GM19099 (cell line): ENCODE data around the gene BIRC3.

ENCODE experiments used
- POLR2A ChIP-seq: IDR thresholded peaks from 3 replicates; pipeline ENCODE4 v1.6.1; 2011; ENCODE audit warnings: low read depth; ENCODE audit not compliant: insufficient read length; ENCODE audit errors: extremely low read depth

Gene BIRC3

DNA sequence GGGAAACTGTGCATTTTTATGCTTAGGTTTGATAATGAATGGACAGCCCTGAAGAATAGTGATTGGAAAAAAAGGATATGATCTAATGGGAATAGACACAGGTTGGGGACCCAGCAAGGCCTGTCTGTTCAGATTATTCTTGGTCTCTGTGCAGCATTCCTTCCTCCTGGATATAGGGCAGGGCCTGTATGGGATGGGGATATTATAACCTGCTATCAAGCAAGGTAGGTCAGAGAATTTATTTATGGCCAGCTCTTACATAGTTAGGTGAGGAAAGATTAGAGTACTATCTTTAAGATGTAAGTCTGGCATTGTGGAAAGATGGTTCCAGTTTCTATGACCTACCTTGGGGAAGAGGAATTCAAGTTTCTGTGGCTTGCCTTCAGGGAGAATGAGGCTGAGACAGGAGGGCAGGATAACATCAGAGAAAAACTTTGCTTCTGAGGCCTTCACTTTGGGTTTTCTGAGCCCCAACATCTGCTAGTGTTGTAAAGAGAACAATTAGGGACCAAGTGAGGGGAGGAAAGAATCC lies 21.3 kb downstream of the BIRC3 start:
- peak; percentile 42 for TF ChIP-seq POLR2A

DNA sequence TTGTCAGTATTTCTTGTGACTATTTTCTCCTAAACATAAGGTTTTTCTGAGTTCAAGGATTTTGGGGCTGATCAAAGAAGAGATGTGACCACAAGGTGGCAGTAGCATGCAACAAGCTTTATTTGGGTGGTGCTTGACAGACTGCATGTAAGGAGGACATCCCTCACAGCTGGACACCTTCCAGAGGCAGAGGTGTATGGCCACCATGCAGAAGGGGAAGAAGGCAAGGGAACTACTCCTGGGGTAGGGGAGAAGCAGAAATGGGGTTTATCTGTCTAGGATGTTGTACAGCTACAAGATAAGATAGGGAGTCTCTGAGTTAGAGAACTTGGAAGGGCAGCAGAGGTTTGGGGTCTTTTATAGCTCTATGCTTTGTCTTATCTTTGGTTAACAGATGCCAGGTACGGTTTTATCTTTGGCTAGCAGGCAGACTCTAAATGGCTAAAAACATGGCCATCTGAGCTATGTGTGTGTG lies 24.6 kb downstream of the BIRC3 start:
- no peak for TF ChIP-seq POLR2A

DNA sequence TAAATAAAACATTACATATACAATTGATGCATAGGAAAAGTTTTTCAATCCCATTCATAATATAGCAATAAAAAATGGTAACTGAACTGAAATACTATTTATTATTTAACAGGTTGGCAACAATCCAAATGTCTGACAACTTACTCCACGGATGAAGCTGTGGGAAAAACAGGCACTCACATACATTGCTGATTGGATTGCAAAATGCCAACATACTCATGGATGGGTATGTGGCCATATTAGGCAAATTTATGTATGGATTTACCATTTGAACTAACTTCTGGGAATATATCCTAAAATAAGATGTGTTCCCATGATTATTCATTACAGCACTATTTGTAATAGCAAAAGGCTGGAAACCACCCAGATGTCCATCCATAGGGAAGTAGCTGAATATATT lies 26.5 kb downstream of the BIRC3 start:
- TF ChIP-seq POLR2A: no peak

DNA sequence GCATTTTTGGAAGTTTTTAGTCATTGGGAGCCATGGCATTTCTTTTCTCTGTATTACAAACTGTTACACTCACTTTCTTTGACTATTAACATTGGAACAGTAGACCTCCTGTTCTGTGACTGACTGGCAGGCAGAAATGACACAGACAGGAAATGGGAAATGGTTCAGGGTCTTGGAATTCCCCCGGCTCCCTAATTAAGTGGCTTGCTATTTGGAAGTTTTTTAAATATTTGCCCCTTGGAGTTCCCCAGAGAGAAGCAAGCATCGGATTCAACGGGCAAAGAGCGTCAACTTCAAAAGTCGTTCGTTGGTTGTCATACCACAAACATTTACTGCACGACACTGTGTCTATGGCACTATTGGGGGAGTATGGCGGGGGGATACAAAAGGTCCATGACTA lies 28.6 kb downstream of the BIRC3 start:
- no peak for TF ChIP-seq POLR2A

DNA sequence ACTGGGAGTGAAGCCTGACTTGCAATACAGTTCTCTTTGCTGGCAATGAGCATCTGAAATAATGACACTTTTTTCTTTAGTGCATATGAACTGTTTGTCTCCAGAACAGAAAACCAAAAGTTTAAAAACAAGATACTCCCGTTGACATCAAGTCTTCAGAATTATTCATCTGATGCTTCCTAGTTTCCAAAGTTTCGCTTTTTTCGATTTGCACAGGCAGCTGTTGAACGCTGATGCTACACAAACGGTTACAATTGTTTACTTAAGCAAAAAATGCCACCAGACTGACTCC lies 29.1 kb downstream of the BIRC3 start:
- no peak for TF ChIP-seq POLR2A

DNA sequence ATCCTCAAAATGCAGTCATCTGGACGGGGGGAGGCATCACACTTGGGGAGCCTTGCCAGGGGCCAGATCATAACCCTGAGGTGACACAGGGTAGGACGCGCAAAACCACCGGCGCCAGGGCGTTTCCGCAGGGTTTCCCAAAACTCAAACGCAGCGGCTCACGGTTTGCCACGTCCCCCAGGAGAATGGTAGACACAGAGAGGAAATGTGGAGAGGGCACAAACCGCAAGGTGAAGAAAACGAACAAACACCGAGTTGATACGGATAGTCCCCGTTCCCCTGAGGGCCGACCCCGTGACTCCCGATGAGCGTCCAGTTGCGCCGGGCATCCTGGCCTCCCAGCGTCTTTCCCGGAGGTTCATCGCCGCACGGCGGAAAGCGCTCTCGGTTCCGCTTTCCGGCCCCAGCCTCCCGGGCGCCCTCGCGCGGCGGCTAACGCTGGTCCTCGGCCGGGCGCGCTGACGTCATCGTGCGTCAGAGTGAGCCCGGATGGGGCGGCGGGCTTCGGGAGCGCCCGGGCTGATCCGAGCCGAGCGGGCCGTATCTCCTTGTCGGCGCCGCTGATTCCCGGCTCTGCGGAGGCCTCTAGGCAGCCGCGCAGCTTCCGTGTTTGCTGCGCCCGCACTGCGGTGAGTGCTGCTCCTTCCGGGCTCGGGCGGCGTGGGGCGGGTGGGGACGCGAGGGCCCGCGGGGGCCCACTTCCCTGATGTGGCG lies 29.6 kb downstream of the BIRC3 start, which contains the start of gene BIRC2:
Gene BIRC2, plus strand, starts transcription at position 467 of the 714 bp plus-strand sequence. CDS start 2,641 bp downstream, outside the sequence.
- peak; percentile 86 for TF ChIP-seq POLR2A

DNA sequence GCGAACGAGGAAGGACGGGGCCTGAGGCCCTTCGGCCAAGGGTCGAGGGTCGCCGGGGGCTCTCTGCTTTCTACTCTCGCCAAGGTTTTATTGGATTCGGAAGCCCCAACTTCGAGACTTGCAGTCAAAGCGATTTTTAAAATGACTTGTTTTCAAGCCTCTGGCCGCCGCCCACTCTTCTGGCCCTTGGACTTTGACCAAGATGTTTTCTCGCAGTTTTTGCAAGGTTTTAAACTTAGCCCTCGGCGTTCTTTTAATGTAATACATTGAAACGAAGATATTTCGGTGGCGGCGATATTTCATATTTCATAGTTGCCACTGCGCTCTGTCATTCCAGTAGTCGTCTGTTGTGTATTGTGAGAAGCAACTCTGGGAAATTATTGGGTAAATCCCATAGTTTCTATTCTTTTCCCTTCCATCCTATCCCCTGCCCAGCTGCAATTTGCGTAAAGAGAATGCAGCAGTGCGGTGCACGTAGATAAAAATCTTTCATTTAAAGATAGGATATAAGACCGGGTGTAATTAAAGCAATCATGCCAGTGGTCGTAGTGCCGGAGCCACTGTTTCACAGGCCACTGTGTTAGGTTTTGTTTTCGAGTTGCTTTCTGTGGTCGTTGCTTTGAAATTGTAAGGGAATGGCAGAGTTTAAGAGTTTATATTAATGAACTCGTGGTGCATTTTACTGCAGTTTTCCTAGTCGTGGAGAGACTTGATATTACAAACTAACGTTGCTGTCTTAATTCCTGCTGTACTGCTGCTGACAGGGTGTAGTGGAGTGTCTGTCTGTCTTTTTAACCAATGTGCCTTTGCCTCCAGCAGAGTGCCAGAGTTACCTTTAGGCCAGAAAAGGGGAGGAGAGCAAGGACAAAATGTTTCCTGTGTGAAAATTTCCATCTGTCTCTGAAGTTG lies 30.4 kb downstream of the BIRC3 start:
- TF ChIP-seq POLR2A: no peak

DNA sequence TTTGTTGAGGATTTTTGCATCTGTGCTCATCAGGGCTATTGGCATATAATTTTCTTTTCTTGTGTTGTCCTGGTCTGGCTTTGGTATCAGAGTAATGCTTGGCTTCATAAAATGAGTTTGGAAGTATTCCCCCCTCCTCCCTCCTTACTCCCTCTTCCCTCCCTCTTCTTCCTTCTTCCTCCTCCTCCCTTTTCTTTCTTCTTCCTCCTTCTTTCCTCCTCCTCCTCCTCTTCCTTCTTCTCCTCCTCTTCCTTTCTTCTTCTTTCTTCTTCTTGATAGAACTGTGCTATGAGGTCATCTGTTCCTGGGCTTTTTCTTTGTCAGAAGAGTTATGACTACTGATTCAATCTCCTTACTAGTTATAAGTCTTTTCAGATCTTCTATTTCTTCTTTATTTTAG lies 39.8 kb downstream of the BIRC3 start:
- no peak for TF ChIP-seq POLR2A

DNA sequence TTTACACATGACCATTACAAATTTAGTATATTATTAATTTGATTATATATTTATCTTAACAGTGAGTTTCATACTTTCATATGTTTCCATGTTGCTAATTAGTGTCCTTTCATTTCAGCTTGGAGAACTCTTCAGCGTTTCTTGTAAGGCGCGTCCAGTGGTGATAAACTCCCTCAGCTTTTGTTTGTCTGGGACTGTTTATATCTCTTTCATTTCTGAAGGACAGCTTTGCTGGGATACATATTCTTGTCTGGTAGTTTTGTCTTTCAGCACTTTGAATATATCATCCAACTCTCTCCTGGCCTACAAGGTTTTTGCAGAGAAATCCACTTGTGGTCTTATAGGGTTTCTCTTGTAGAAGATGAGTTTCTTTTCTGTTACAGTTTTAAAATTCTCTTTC lies 42.1 kb downstream of the BIRC3 start:
- TF ChIP-seq POLR2A: no peak

DNA sequence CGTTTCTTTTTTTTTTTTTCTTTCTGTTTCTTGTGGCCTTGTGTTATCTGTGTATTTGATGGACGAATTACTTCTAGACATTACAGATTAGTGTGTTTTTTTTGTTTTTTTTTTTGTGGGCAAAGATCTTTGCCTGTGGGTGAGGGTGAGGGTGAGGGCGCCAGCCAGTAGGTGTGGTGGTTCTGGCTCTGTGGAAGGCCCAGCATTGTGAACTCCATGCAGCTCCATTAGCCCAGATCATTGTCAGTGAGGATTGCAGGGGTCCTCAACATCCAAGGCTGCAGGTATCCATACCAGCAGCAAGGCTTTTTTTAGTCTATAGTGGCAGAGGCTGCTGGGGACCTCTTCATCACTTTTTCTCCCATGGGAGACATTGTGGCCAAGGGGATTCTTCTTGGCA lies 43.4 kb downstream of the BIRC3 start:
- no peak for TF ChIP-seq POLR2A

DNA sequence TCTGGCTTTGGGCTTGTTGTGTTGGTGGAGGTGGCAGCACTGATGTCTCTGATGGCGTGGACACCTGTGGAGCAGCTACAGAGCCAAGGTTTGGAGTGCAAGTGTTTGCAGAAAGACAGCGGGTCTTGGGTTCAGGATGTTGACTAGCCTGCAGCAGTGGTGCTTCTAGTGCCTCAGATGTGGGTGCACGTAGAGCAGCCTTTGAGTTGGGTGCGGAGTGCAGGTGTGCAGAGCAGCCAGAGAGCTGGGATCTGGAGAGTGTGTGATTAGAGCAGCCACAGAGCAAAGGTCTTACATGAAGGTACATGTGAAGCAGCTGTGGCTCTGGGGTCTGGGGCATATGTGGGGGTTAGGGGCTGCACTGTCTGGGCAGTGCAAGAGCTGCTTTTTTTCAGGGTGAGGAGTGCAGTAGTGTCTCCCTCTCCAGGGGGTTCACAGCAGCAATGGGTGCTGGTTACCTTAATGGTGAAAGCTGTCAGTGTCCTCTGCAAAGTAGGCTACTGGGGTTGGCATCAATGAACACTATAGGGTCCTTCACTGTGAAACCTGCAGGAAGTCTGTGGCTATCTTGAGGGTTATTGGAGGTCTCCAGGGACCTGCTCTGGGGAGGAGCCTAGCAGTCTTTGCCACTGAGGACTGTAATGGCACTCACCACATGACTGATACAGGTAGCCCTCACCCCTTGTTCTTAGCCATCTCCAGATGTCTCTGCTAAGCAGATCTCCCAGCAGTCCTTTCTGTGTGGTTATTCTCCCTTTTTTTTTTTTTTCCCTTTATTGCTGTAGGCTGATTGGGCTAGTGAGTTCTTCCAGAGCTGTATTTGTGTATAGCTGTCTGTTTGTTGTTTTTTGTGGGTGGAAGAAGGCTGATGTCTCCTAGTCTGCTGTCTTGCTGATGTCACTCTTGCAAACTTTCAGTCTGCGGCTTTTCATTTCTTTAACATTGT lies 44.1 kb downstream of the BIRC3 start:
- TF ChIP-seq POLR2A: no peak

DNA sequence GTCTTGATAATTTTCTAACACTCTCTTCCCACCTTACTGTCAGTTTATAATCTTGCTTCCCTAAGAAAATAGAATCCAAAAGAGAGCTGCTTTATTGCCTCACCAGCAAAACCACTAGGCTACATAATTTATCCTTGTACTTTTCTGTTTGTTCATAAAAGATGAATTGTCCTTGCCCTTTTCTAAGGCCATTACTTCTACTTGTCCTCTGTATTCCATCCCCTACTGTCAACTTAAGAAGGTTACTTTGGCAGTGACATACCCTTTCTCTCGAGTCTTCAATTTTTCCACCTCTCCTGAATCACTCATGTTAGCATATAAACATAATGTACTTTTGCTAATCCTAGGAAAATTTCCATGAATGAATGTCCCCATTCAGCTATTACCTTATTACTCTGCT lies 47.7 kb downstream of the BIRC3 start:
- no peak for TF ChIP-seq POLR2A

DNA sequence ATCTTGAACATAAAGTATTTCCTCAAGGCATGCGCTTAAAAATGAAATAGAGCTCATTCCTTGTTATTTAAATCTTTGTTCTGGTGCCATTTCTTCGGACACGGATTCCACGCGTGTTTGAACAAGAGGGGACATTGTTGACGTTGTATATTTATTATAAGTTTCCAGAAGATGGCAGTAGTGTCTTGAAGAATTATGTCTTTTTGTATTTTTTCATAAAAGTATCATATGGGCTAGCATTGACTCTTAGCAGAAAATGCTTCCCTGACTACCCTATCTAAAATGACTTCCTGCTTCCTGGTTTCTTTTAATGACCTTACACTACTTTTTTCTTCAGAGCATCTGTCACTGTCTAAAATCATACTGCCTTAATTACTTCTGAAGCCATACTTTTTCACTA lies 50.1 kb downstream of the BIRC3 start:
- no peak for TF ChIP-seq POLR2A

DNA sequence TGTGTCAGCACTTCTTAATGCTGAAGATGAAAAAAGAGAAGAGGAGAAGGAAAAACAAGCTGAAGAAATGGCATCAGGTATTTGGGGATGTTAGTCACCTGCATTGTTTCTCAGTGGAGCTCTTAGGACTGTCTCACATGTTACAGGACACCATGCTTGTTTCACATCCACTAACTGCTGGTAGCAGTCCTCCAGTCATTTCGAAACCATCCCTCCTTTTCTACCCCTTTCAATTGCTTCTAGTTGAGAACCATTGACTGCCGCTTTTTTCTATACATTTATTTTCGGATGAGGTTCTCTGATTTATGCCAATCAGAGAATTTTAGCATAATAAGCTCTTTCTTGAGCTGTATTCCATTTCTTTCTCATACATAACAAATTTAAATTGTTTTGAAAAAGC lies 51.2 kb downstream of the BIRC3 start:
- TF ChIP-seq POLR2A: no peak
